ENCODE measurements around the gene PIMREG.
A peak's percentile ranks its signal among the peaks of the same experiment; 100 is the strongest.

PIMREG gene

DNA sequence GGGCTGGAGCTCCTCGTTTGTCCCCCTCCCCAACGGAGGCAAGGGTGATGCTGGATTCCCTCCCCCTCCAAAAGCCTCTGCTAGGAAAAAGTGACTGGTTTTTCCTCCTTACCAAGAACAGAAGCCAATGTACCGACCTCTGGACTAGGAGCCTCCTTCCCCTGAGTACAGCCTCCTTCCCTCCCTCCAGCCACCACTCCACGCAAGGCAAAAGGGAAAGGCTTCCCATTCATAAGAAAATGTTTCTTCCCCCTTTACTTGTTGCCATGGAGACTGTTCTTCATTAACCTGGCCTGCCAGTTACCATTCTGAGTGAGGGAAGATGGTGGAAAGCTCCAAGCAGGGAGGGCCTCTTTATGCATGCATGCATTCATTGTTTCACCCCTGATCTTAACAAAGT is 4.3 kb upstream of the PIMREG start:
- DNase-seq, result peak; percentile 55

DNA sequence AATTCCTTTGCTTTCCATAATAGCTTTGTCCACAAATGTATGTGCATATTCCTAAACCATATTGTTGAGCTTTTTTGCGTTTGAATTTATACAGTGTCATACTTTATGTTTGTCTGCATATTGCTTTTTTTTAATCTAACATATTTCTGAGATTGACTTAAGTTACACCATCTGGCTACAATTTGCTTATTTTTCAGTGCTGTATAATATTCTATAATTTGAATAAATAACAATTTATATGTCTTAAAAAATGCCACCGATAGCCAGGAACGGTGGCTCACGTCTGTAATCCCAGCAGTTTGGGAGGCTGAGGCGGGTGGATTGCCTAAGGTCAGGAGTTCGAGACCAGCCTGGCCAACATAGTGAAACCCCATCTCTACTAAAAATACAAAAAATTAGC is 1.5 kb upstream of the PIMREG start:
- no peak for DNase-seq

DNA sequence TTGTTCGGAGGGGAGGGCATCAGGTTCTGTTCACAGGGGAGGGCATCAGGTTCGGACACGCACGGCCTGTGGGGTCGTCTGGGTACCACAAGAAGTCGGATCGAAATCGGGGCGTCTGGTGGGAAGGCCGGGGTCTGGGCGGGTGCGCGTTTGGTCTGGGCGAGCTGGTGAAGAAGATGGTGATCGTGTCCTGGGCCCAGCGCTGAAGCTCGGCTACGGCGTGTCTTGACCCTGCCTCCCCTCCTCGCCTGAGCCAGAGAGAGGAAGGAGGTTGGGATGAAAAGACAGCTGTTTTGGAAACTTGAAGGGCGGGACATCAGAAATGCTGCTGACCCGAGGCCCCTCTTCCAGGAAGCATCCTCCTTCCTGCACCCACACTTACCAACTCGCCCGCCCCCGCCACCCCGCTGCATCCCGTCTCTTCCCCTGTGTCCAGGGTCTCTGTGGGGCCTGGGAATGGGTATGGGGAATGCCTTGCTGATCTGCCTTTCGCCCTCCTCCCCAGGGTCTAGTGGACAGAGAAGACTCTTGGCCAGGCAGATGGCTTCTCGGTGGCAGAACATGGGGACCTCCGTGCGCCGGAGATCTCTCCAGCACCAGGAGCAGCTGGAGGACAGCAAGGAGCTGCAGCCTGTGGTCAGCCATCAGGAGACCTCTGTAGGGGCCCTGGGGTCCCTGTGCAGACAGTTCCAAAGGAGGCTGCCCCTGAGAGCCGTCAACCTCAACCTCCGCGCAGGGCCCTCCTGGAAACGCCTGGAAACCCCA is 498 bp downstream of the PIMREG start:
- no peak for DNase-seq

DNA sequence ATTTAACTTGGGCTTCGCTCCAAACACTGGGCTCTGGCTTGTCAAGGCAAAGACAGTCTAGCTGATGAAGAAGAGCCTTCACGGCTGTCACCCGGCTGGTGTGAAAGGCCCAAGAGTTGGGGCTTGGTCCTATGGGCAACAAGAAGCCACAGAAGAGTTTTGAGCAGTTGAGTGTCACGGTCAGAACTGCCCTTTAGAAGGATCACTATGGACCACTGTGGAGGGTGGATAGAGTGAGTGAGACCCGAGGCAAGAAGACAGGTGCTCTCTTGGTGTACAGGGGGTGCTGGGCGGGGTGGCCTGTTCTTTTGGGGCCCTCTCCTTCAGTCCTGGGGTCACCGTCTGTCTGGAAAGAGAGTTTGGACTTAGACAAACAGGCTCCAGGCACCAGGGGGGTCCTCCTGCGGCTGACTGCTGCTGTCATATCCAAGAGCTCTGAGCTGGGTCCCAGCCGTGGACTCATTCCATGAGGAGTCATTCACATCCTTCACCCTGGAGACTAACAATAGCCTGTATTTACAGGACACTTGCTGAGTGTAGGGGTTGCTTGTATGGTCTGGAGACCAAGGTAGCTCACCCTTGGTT is 2.4 kb downstream of the PIMREG start:
- no peak for DNase-seq

DNA sequence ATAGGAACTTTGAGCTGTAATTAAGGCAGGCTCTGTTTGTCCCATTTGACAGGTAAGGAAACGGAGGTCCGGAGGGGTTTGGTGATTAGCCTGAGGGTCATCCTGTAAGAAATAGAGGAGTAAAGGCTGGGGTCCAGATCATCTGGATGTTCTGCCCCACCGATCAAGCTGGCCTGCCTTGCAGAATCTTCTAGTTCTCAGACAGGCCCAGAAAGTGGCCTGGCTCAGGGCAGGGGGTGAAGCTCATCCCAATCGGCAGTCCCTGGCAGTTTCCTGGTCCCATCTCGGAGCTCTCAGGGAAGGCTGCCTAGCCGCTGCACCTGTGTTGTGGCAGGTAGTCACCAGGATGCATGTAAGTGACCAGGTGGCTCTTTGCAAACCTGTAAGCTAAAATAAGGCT is 4.2 kb downstream of the PIMREG start:
- DNase-seq, result no peak

DNA sequence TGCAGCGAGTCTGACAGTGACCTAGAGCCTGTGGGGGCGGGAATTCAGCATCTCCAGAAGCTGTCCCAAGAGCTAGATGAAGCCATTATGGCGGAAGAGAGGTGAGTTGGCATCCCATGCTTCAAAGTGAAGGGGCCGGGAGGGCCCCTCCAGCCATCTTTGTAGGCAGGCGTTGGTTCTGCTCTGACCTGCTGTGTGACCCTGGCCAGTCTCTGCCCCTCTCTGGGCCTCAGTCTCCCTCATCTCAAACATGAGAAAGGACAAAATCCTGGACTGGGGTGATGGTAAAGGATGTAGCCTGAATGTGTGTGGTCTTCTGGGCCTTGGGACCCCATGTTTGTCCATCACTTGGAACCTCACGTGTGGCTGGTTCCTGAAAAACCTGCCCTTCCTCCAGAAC is 5.1 kb downstream of the PIMREG start:
- no peak for DNase-seq

DNA sequence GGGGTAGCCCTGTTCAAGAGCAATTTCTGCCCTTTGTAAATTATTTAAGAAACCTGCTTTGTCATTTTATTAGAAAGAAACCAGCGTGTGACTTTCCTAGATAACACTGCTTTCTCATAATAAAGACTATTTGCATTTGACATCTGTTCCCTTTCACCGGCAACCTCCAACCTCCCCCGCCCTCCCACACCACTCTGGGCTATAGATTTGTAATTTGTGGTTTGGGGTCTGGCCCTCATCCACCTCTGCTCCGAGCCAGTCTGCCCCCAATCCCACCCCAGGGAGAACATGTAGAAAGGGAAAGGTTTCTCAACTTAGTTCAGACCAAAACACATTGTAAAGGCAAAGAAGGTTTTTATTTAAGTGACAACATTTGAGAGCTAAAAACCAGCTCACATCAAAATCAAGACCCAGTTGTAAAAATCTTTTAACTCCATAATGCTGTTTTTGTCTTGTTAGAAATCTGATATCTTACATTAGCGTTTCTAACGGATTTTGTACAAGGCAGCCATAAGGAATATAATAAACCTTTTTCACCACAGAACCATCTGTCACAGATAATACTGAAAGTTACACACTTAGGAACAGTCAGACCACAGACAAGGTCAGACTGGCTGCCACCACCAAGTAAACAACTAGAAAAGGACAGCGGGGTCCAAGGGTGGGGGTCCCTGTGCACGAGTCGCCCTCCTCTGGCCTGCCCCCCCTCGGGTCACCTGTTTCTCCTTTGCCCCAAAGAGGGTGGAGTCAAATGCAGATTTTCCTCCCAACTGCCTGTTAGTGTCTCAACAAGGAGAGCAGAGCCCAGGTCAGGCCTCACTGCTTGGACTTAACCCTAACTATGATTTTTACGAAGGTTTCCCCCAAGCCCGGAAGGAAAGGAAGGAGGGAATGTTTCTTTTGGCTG is 6.9 kb downstream of the PIMREG start:
- no peak for DNase-seq

DNA sequence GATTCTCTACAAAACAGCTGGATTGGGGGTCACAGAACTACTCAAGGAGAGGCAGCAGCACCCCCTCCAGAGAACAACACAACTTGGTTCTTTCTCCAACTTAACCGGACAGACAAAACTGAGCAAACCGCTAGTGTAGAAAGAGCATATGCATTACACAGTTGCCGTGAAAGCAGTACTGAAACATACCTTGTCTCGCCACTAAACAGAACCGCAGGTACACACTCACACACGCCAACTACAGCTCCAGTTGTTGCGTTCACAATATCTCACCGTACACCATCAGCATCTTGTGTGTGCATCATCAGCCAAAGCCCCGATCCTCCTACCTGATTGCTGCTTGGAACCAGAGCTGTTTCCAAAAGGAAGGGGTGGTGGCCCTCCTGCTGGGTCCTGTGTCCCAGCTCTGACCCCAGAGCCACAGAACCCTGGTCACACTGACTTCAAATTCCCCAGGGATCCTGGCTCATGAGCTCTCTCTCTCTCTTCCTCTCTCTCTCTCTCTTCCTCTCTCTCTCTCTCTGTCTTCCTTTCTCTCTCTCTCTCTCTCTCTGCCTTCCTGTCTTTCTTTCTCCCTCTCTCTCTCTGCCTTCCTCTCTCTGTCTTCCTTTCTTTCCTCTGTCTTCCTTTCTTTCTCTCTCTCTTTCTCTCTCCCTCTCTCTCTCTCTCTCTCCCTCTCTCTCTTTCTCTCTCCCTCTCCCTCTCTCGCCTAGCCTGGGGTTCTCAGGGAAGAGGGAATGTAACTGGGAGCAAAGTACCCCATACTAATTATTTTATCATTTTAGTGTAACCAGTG is 8.4 kb downstream of the PIMREG start:
- no peak for DNase-seq

DNA sequence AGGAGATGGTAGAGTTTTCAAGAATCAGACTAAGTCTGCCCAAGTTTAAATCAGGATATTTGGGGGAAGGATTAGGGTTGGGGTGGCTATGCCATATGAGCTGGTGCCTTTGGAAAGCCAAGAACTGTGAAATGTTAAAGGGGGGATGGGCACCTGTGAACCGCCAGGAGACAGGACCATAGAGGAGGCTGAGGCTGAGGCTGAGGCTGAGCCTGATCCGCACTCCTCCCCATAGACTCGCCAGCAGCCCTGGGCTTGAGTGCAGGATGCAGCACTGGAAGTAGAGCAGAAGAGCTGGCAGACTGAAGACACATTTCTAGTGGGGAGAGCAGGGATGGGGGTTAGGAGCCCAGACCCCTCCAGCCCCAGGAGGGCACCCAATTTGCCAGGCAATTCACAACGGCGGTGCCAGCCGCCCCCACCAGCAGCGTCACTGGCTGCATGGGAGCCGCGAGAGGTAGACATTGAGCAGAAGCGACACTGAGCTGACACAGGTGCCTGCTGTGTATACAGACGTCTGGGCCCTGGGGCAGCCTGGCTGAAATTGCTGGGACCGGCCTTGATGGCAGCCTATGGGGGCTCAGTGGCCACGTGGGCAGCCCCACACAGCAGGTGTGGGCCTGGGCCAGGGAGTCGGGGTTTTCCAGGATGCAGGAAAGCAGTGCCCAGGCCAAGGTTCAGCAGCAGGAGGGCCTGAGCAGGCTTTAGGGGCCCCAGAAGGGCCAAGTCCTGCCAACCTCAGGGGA is 9.2 kb downstream of the PIMREG start:
- DNase-seq, result no peak

DNA sequence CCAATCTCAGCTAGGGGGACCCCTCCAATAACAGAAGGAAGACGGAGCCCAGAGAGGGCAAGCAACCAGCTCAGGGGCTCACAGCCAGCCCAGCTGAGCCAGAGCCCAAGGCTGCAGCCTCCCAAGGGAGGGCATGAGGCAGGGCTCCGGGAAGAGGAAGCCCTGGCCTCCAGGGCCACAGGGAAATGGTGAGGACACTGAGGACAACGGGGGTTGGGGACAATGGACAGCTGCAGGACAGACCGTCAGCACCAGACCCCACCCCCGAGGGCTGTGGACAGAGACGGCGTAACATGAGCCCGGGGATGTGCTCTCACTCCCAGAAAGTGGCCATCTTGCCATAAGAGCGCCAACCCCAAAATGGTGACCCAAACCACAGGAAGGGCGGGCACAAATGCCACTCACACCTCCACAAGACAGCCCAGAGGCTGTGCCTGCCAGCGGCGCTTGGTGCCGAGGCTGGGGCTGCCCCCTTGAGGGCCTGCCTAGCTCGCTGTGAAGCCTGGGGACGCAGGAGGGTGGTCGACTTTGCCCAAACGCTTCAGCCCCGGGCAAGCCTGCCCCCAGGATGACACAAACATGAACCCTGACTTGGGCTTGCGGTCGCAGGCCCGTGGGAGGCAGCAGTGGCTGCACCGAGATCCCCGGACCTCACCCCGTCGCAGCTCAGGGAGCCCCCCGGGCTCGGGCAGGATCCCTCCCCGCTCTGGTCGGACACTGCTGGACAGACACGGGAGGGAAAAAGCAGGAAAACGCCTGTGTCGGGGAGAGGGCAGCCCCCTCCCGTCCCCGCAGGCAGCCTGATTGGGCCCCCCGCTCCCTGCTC is 10.5 kb downstream of the PIMREG start:
- no peak for DNase-seq

DNA sequence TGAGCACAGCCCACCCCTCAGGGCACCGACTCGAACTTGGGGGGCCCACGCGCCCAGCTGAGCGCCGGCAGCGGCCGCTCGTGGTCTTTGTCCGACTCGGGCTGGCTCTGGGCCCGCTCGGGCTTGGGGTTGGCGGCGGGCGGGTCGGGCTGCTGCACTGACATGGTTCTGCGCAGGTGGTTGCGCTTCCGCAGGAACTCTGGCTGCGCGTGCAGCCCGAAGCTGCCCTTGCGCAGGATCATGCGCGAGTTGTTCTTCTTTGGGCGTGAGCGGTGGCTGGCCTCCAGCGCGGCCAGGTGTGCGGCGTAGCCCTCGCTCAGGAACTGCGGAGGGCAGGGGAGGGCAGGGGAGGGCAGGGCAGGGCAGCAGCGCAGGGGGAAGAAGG is 11.1 kb downstream of the PIMREG start:
- no peak for DNase-seq

DNA sequence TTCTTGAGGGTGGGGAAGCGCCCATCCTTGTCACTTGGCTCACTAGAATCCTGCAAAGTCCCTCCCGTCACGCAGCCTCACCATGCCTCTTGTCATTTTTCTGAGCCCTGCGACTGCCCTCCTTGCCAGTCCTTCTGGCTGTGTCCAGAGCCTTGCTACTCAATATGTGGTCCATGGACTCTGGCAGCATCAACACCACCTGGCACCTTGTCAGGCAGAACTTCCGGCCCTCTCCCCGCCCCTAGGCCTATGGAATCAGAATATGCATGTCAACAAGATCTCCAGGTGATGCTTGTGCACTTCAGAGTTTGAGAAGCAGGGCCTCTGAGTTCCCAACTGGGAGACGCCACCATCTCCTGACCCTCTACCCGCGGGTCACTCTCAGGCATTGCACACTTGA is 12.1 kb downstream of the PIMREG start:
- no peak for DNase-seq

DNA sequence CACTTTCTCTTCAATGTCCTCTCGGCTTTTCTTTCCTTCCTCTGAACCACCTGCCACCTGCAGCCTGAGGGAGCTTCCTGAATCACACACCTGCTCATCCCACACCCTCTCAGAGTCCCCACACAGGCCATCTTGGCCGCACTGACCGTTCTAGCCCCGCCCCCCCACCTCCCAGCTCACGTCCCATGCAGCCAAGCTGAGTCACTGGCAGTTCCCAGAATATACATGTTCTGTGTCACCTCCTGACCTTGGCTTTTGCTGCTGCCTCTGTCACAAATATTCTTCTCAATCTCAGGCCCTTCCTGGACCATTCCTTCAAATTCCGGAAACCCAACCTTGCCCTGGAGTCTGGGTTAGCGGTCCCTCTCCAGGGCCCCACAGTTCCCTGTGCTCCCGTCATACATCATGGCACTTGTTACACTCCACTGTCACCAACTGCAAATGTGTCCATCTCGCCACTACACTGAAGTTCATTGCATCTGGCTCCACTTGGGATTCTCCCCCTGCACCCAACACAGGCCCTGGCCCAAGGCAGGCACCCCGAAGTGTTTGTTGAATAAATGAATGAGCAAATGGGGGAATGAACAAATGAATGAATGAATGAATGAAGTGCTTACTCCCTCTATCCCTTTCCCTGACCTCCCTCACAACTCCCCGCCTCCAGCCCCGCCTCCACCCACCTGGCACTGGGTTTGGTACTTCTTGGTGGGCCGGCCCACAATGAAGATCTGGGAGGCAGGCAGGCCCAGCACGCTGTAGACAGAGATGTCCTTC is 12.8 kb downstream of the PIMREG start:
- no peak for DNase-seq

DNA sequence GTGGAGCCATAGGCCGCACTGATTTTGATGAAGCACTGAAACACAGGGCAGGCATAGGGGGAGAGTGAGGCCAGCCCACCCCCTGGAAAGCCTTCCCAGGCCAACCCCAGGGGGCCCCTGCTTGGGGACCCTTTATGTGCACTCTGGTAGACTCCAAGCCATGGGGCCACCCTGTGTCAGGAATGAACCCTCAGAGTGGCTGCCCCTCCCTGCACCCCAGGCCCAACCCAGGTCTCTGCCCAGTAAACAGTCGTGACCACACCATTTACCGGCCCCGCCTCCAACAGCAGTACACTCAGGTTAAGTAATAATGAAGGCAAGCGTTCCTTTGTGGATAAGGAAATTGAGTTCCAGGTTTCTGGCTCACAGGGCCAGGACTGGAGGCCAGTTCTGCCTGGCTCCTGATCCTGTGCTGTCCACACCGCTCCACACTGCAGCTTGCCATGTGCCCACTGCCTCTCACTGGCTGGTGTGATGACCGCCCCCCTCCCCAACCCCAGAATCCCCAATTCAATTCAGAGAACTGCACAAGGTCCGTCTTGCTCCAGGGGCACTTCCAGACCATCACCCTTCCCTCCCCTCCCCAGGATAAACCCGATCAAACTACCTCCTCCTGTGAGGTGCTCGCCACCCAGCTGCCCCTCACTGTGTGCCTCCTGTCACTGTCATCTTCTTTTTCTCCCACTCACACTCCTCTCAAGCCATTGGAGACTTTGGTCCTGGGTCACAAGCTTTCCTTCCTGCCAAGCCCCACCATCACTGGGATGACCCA is 13.6 kb downstream of the PIMREG start:
- no peak for DNase-seq

DNA sequence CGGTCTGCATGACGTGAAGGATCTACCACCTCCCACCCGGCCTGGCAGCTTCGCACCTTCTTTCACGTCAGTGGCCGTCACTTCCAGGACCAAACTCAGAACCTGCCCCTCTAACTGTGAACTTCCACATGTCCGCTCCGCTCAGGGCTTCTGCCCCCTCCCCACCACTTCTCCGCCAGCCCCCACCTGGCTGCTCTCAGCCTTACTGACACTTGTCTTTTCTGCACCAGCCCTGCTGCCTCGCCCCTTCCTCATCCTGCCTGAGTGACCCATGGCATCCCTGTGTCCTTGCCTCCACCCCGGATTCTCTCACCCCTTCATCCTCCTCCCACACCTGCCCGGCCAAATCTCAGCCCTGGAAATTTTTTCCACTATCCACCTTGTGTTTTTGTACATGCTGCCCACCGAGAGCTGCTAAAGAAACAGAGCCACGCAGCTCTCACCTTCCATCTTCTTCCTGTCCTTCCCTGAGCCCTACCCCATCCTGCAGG is 14.2 kb downstream of the PIMREG start:
- DNase-seq, result no peak

DNA sequence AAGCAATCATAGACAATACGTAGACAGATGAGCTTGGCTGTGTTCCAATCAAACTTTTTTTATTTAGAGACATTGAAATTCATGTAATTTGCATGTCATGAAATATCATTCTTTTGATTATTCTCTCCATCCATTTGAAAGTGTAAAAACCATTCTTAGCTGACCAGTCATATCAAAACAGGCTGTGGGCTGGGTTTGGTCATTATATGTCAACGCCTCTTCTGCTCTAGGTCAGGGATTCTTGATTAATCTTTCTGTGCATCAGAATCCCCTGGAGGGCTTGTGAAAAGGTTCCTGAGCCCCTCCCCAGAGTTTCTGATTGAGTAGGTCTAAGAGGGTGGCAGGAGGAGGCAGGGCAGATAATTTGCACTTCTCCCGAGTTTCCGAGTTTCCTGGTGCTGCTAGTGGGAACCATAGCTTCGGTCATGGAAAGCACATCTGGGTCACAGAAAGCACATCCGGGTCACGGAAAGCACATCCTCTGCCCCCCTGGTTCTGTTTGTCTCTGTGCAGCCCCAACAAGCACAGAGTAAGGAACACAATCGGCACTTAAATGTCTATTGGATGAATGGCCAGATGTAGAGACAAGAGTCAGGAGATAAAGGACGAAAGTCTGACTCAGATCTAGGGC is 16.4 kb downstream of the PIMREG start:
- DNase-seq, result no peak

DNA sequence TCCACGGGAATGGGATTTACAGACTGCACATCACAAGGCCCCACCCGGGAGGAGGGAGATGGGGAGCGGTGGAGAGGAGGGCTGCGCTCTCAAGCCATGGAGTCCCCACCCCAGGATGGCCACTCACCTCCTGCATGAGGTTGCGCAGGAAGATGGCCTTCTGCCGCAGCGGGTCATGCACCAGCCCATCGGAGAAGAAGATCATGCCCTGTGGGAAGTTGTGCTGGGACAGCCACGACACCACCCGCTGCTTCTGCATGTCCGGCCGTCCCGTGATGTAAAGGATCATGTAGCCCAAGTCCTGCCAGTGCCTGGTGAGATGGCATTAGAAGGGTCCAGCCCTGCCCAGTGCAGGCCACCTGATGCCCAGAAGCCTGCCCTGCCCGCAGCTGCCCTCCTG is 17.0 kb downstream of the PIMREG start:
- no peak for DNase-seq

DNA sequence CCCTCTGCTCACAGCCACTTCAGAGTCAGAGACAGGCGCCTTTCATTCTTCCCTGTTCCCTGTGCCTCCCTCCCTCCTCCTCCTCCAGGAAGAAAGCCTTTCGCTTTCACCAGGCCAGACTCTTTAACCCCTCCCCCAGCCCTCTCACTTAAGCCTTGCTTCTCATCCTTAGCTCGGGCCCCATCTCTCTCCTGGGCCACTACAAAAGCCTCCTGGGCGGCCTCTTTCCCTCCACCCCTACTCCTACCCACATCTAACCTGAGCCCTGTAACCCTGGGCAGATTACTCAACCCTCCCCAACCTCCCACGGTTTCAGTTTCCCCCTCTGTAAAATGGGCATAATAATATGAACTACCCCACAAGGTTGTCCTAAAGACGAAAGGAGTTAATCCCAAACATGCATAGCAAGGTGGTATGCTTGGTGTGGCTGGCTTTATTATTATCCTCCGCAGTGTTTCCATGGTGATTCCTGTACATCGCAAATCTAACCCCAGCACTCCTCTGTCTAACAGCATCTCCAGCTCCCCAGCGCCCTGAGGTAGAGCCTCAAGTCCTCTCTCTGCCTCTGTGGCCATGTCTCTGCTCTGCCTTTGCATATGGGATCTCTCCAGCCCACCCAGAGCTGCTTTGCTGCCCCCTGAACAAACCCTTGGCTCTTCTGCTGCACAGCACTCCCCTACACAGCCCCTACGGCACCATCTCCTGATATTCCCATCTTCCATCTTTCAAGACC is 17.7 kb downstream of the PIMREG start:
- DNase-seq, result no peak

Measured in kidney glomerular epithelial cell (primary cell).